C4-2B (cell line): Measurements from ENCODE around the gene POU1F1.

ENCODE experiments used
- CTCF ChIP-seq: fragments of 450-650 bp; conservative IDR thresholded peaks from 2 replicates; pipeline ENCODE4 v1.5.1; 2017; ENCODE audit warnings: mild to moderate bottlenecking
- ZFX ChIP-seq: fragments of 450-650 bp; IDR thresholded peaks from 2 replicates; pipeline ENCODE4 v1.6.1; 2017

DNA sequence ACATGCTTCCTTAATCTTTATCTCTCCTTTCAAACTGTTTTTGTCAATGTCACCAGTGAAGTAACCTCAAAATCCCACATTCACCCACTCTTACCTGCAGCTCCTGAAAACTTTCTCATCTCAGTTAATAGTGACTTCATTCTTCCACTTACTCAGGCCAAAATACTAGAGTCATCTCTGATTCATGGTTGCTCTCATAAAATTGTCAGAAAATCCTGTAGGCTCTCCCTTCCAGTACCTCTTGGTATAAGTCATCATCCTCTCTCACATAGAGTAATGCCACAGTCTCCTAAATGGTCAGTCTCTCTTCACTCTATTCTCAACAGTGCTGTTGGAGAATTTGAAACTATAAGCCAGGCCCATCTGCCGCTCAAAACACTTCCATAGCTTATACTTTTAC lies 34.9 kb upstream of the POU1F1 start:
- TF ChIP-seq CTCF (no peak), ZFX (no peak)
